HEK293 (cell line): ENCODE results near the gene CENPK.

ENCODE experiments used
- CTCF ChIA-PET: fragments of 350-600 bp; formaldehyde crosslinking; extraction: SDS; loops from one replicate; lab custom pipeline; 2021; ENCODE audit warnings: antibody characterized with exemption; lab: Yijun Ruan, JAX
- POLR2A ChIA-PET: fragments of 300-600 bp; formaldehyde crosslinking; extraction: SDS; loops from one replicate; lab custom pipeline; 2020; ENCODE audit warnings: antibody characterized with exemption, inconsistent platforms; lab: Yijun Ruan, JAX
- H3K27ac ChIP-seq: fragments of 200-500 bp; sonication (Bioruptor generic); 2 replicates; pipeline ENCODE4 v1.5.1; 2014; ENCODE audit warnings: low read depth, low read length, control low read depth, inconsistent platforms; ENCODE audit errors: extremely low read depth
- H3K36me3 ChIP-seq, 2 experiments: fragments of 200-500 bp in 1 of 2; sonication (Bioruptor generic) in 1 of 2; 1 replicate in 1 of 2; 2 replicates in 1 of 2; pipeline ENCODE4 v1.5.1; 2014 to 2017; ENCODE audit warnings: inconsistent platforms in 2 of 2, low read length in 2 of 2; ENCODE audit not compliant: control insufficient read depth in 2 of 2, insufficient read depth in 1 of 2
- H3K4me1 ChIP-seq: fragments of 200-500 bp; sonication (Bioruptor generic); 2 replicates; pipeline ENCODE4 v1.5.1; 2014; ENCODE audit warnings: mild to moderate bottlenecking, low read length, inconsistent platforms; ENCODE audit not compliant: control insufficient read depth, insufficient read depth
- H3K4me3 ChIP-seq: 2 replicates; pipeline ENCODE4 v1.5.1; 2011; ENCODE audit warnings: low read depth, mild to moderate bottlenecking, control low read depth, low read length, moderate library complexity
- H3K9me3 ChIP-seq: fragments of 200-500 bp; sonication (Bioruptor generic); 2 replicates; pipeline ENCODE4 v1.5.1; 2014; ENCODE audit warnings: low read depth, low read length, inconsistent platforms; ENCODE audit not compliant: control insufficient read depth, insufficient read depth
- CTCF ChIP-seq: fragments of 450-650 bp; formaldehyde crosslinking; IDR thresholded peaks from 2 replicates; pipeline ENCODE4 v1.5.1; 2016; ENCODE audit warnings: missing biosample characterization, missing genetic modification characterization
- GLI2 ChIP-seq: fragments of 450-650 bp; formaldehyde crosslinking; IDR thresholded peaks from 2 replicates; pipeline ENCODE4; 2017; ENCODE audit warnings: missing biosample characterization, missing genetic modification characterization, low read depth, borderline replicate concordance
- GLIS2 ChIP-seq: fragments of 450-650 bp; formaldehyde crosslinking; IDR thresholded peaks from 2 replicates; pipeline ENCODE4 v1.5.1; 2016; ENCODE audit warnings: missing biosample characterization, missing genetic modification characterization
- HOXA7 ChIP-seq: sonication (generic); formaldehyde crosslinking; IDR thresholded peaks from 2 replicates; pipeline ENCODE4 v1.8.1; 2022; ENCODE audit warnings: missing genetic modification reagents, borderline replicate concordance
- HOXD13 ChIP-seq: sonication (generic); formaldehyde crosslinking; IDR thresholded peaks from 2 replicates; pipeline ENCODE4 v1.8.0; 2022; ENCODE audit warnings: missing genetic modification reagents, borderline replicate concordance
- KLF10 ChIP-seq: fragments of 450-650 bp; IDR thresholded peaks from 2 replicates; pipeline ENCODE4 v1.5.1; 2018; ENCODE audit warnings: missing biosample characterization, mild to moderate bottlenecking, missing genetic modification characterization
- MZF1 ChIP-seq: fragments of 450-650 bp; formaldehyde crosslinking; IDR thresholded peaks from 2 replicates; pipeline ENCODE4 v1.5.1; 2017; ENCODE audit warnings: missing biosample characterization, missing genetic modification characterization, borderline replicate concordance
- RBAK ChIP-seq: fragments of 450-650 bp; formaldehyde crosslinking; IDR thresholded peaks from 2 replicates; pipeline ENCODE4 v1.5.1; 2016; ENCODE audit warnings: missing biosample characterization, missing genetic modification characterization
- REPIN1 ChIP-seq: fragments of 450-650 bp; formaldehyde crosslinking; IDR thresholded peaks from 2 replicates; pipeline ENCODE4 v1.5.1; 2017; ENCODE audit warnings: missing biosample characterization, missing genetic modification characterization, low read depth
- SETDB1 ChIP-seq: IDR thresholded peaks from one replicate; pipeline ENCODE4 v1.6.1; 2017; ENCODE audit warnings: mild to moderate bottlenecking, low read length, moderate library complexity, mixed read lengths; ENCODE audit not compliant: insufficient read length
- ZNF221 ChIP-seq: fragments of 450-650 bp; formaldehyde crosslinking; IDR thresholded peaks from 2 replicates; pipeline ENCODE4 v1.5.1; 2017; ENCODE audit warnings: missing biosample characterization, missing genetic modification characterization, borderline replicate concordance
- ZNF274 ChIP-seq, 2 experiments: fragments of 200-500 bp in 1 of 2; fragments of 450-650 bp in 1 of 2; sonication (Bioruptor generic) in 1 of 2; formaldehyde crosslinking in 1 of 2; IDR thresholded peaks; 2 replicates each; pipeline versions ENCODE4 v1.5.1 to v1.6.1; 2014 to 2016; ENCODE audit warnings: borderline replicate concordance in 1 of 2, inconsistent platforms in 1 of 2, low read length in 1 of 2, missing biosample characterization in 1 of 2, missing genetic modification characterization in 1 of 2
- ZNF280D ChIP-seq: fragments of 450-650 bp; formaldehyde crosslinking; IDR thresholded peaks from 2 replicates; pipeline ENCODE4 v1.5.1; 2016; ENCODE audit warnings: missing biosample characterization, missing genetic modification characterization
- ZNF366 ChIP-seq: fragments of 450-650 bp; formaldehyde crosslinking; conservative IDR thresholded peaks from 2 replicates; pipeline ENCODE4 v1.5.1; 2016; ENCODE audit warnings: missing biosample characterization, missing genetic modification characterization
- ZNF394 ChIP-seq: fragments of 450-650 bp; formaldehyde crosslinking; IDR thresholded peaks from 2 replicates; pipeline ENCODE4 v1.5.1; 2016; ENCODE audit warnings: missing biosample characterization, missing genetic modification characterization, mild to moderate bottlenecking, moderate library complexity, borderline replicate concordance
- ZNF423 ChIP-seq: fragments of 450-650 bp; formaldehyde crosslinking; IDR thresholded peaks from 2 replicates; pipeline ENCODE4 v1.5.1; 2016; ENCODE audit warnings: missing biosample characterization, missing genetic modification characterization
- ZNF518A ChIP-seq: fragments of 450-650 bp; formaldehyde crosslinking; conservative IDR thresholded peaks from 2 replicates; pipeline ENCODE4 v1.5.1; 2016; ENCODE audit warnings: low read depth, missing biosample characterization, missing genetic modification characterization
- ZNF548 ChIP-seq: fragments of 450-650 bp; formaldehyde crosslinking; IDR thresholded peaks from 2 replicates; pipeline ENCODE4 v1.5.1; 2016; ENCODE audit warnings: missing biosample characterization, missing genetic modification characterization
- ZNF561 ChIP-seq: fragments of 450-650 bp; IDR thresholded peaks from 2 replicates; pipeline ENCODE4 v1.5.1; 2018; ENCODE audit warnings: missing biosample characterization, missing genetic modification characterization, borderline replicate concordance
- ZNF571 ChIP-seq: fragments of 450-650 bp; formaldehyde crosslinking; IDR thresholded peaks from 2 replicates; pipeline ENCODE4 v1.5.0; 2017; ENCODE audit warnings: missing biosample characterization, missing genetic modification characterization
- ZNF623 ChIP-seq: fragments of 450-650 bp; formaldehyde crosslinking; IDR thresholded peaks from 2 replicates; pipeline ENCODE4 v1.5.1; 2016; ENCODE audit warnings: missing biosample characterization, missing genetic modification characterization
- ZNF658 ChIP-seq: fragments of 450-650 bp; formaldehyde crosslinking; IDR thresholded peaks from 2 replicates; pipeline ENCODE4; 2016; ENCODE audit warnings: missing biosample characterization, missing genetic modification characterization

CENPK gene

GRCh38 chr5:65508978-65509377, 54.0 kb downstream of the CENPK start:
- POLR2A ChIA-PET = no interaction called here
- Histone ChIP-seq H3K27ac (no peak overlapping the region), H3K36me3 (no peaks in the 10 kb centered on the region), H3K4me1 (no peaks in the 10 kb centered on the region), H3K4me3 (no peak overlapping the region), H3K9me3 (no peaks in the 10 kb centered on the region)
- CTCF ChIA-PET = no interaction called here
- TF ChIP-seq KLF10 (no peak), HOXA7 (CRISPR knock-in tag) (no peak), MZF1 (no peak), ZNF571 (tag by site-specific recombination) (no peak), ZNF658 (tag by site-specific recombination) (no peak), ZNF623 (tag by site-specific recombination) (no peak)

- H3K27ac ChIP-seq = no peak overlapping the region
- TF ChIP-seq ZNF561 (no peak), REPIN1 (tag by site-specific recombination) (no peak), ZNF571 (tag by site-specific recombination) (no peak), ZNF366 (tag by site-specific recombination) (no peak), ZNF394 (no peak), HOXD13 (CRISPR knock-in tag) (no peak), CTCF (tag by site-specific recombination) (no peak), GLIS2 (tag by site-specific recombination) (no peak), SETDB1 (no peak), ZNF423 (no peak), ZNF274 (IDR thresholded peaks at IDR 0.05; ENCODE audit: low read length) (no peak), ZNF274 (tag by site-specific recombination; IDR thresholded peaks at IDR 0.05; ENCODE audit: borderline replicate concordance) (no peak), ZNF221 (no peak), ZNF518A (tag by site-specific recombination) (no peak), GLI2 (no peak), ZNF548 (no peak), ZNF280D (no peak), RBAK (tag by site-specific recombination) (no peak)
- TF ChIP-seq, all 188 proteins: peak for 0
- CTCF ChIA-PET = interaction anchor here (0.6 to 0.7 kb wide), 2 partner anchors 23 to 100 kb away, joined by 3 to 4 read pairs; no protein-coding TSS in a partner anchor
- POLR2A ChIA-PET = no interaction called here
- Histone ChIP-seq H3K4me1 (no peaks in the 10 kb centered on the region), H3K9me3 (no peaks in the 10 kb centered on the region), H3K36me3 (no peaks in the 10 kb centered on the region), H3K4me3 (no peak overlapping the region)
These were observed 56.0 kb downstream of the CENPK start for GRCh38 chr5:65506961-65507360.
